GM12874 (cell line): ENCODE measurements around the gene KRTAP6-2.

Source experiments
- TF ChIP-seq, protein P1 (sequence below): IDR thresholded peaks from 2 replicates; pipeline ENCODE4 v1.5.1; 2011; ENCODE audit warnings: low read depth, mild to moderate bottlenecking, control low read depth, low read length, moderate library complexity; ENCODE audit not compliant: insufficient read depth

KRTAP6-2 gene

DNA sequence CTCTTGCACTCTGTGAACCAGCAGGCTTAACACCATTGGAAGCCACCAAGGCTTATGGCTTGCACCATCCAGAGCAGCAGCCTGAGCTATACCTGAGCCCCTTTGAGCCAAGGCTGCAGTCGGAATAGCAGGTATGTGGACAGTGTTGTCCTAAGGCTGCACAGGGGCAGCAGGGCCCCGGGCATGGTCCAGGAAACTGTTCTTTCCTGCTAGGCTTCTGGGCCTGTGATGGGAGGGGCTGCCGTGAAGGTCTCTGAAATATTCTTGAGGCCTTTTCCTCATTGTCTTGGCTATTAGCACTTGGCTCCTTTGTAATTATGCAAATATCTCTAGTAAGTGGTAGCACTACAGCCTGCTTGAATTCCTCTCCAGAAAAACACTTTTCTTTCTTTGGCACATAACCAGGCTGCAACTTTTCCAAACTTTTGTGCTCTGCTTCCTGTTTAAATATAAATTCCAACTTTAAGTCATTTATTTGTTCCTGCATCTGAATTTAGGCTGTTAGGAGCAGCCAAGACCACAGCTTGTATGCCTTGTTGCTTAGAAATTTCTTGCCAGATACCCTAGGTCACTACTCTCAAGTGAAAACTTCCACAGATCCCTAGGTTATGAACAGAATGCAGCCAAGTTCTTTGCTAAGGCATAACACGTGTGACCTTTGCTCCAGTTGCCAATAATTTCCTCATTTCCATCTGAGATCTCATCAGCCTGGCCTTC is 26.9 kb upstream of the KRTAP6-2 start:
- TF ChIP-seq, protein P1, sequence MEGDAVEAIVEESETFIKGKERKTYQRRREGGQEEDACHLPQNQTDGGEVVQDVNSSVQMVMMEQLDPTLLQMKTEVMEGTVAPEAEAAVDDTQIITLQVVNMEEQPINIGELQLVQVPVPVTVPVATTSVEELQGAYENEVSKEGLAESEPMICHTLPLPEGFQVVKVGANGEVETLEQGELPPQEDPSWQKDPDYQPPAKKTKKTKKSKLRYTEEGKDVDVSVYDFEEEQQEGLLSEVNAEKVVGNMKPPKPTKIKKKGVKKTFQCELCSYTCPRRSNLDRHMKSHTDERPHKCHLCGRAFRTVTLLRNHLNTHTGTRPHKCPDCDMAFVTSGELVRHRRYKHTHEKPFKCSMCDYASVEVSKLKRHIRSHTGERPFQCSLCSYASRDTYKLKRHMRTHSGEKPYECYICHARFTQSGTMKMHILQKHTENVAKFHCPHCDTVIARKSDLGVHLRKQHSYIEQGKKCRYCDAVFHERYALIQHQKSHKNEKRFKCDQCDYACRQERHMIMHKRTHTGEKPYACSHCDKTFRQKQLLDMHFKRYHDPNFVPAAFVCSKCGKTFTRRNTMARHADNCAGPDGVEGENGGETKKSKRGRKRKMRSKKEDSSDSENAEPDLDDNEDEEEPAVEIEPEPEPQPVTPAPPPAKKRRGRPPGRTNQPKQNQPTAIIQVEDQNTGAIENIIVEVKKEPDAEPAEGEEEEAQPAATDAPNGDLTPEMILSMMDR: no peak

DNA sequence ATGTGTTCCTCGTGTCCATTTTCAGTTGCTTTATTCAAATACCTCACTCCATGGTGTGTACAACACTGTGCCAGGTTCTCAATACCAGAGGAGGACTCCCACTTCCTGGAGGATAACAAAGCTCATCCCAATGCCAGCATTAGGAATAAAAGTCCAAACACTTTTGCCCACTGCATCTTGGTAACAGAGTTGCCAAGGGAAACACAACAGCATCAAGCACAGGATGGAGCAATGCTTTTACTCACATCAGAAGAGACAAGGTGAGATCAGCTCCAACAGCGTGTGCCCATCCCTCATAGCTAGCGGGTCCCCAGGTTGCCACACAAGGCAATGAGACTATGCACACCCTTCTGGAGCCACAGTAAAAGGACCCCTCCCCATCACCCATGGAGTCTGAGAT is 24.7 kb upstream of the KRTAP6-2 start:
- TF ChIP-seq, protein P1: no peak

DNA sequence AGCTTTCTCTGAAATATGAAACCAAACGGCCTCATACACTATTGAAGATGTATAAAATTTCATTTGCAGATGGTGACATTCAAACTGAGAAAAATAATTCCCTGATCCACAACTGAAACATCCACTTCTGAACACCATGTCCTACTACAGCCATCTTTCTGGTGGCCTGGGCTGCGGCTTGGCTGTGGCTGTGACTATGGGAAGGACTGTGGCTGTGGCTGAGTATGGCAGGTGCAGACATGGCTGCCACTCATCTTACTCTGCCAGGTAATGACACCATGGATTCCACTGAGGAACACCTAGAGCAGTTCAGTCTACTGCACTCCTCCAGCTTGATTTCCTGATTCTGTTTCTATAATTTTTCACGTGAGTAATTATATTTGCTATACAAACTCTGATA is 21.8 kb upstream of the KRTAP6-2 start, which contains the start of gene KRTAP20-4:
TSS of gene KRTAP20-4 (plus strand) at position 106 of the 400 bp plus-strand sequence.
- TF ChIP-seq, protein P1: no peak

DNA sequence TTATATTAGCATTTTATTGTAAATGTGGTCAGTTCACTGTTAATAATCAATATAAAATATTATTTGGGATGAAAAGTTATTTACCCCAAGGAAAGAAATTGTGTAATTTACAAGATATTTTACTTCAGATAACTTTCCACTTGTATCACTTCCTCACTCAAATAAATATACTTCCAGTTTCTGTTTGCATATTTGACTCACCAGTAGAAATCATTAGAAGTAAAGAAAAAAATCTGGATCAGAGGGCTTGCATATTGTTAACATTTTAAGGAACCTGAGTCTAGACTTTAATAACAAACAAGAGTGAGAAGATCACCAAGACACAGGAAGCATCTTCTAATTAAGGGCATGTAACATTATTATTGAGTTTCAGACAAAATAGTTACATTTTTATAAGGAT is 21.4 kb upstream of the KRTAP6-2 start:
- TF ChIP-seq, protein P1: no peak

DNA sequence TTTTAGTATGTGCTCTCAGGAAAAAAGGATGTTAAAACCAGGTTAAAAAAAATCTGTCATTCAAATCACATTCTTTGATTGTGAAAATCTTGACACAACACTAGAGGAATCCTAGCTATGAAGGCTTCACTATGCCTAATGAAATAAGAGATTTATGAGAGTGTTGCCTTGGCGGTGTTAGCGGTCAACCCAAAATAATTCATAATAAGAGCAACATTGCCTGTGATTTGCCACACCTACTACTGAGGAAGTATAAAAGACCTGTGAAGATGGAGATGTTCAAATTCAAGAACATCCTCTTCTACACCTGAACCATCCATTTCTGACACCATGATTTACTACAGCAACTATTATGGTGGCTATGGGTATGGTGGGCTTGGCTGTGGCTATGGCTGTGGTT is 17.4 kb upstream of the KRTAP6-2 start, which contains the start of gene KRTAP20-1:
TSS of gene KRTAP20-1 (plus strand) at position 301 of the 400 bp plus-strand sequence. CDS start at position 331, 30 bp downstream.
- TF ChIP-seq, protein P1: no peak

DNA sequence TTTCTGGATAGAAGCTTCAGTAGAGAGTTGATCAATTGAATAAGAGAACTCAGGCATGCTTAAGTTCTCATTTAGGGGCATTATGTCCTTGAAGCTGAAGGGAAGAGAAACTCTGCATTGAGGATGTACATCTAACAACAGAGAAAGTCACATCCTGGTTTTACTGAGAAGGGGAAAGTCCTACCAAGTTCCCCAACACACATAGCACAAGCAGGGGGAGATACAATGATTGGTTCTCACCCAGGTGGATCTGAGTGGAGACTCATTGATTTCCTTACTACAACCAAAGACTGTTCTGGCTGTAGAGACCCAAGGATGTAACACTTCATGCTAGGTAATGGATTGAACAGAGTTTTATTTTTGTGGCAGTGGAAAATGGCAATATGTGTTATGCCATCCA is 16.5 kb upstream of the KRTAP6-2 start:
- TF ChIP-seq, protein P1: no peak

DNA sequence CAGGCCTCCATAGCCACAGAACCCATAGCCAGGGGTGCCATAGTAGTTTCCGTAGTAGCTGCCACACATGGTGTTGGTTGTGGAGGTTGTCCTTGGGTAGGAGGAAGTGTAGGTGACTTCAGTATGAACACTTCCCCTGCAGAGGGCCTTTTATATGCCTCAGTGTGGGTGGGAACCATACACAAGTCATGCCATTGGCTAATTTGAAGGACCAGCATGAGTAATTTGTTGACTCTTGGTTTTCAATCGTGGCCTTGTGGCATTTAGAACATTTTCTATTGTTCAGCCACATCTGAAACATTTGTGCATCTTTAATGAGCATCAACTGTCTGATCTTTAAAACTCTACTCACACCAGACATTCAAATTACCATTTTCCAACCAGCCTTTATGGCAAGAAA is 15.1 kb upstream of the KRTAP6-2 start, which contains the start of gene KRTAP6-1:
TSS of gene KRTAP6-1 (minus strand) at position 95 of the 400 bp plus-strand sequence. CDS start at position 69, 26 bp downstream.
- TF ChIP-seq, protein P1: no peak
